Breast epithelium (tissue), 3 donors: ENCODE data around the gene COL5A1.

Experiments used
- POLR2A ChIP-seq: fragments of 450-650 bp; IDR thresholded peaks from one replicate; pipeline ENCODE4 v1.6.1; 2016; ENCODE audit warnings: antibody characterized with exemption, mild to moderate bottlenecking, moderate library complexity
- POLR2AphosphoS5 ChIP-seq, 3 donors: sonication (generic); formaldehyde crosslinking; IDR thresholded peaks; one replicate each; pipeline ENCODE4 v1.6.1; 2017; ENCODE audit warnings: antibody characterized with exemption in 3 of 3
- TF ChIP-seq, protein P1 (sequence below), 3 donors: fragments of 450-650 bp; IDR thresholded peaks; one replicate each; pipeline ENCODE4 v1.5.1; 2016 to 2017; ENCODE audit warnings: antibody characterized with exemption in 3 of 3, mild to moderate bottlenecking in 3 of 3, moderate library complexity in 3 of 3

DNA sequence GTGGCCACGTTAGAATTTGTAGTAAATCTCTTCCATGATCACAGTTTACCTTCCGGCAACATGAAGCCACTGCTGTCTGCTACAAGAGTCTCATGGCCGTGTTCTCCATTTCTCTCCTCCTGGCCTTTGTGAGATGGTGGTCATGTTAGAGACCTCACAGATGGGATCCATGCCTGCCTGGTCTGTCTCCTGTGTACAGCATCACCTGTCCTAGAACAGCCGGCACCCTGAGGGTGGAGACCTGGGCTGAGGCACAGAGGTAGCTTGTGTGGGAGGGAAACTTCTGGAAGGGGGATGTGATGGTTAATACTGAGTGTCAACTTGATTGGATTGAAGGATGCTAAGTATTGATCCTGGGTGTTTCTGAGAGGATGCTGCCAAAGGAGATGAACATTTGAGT, 235.9 kb downstream of the COL5A1 start:
- TF ChIP-seq, protein P1, sequence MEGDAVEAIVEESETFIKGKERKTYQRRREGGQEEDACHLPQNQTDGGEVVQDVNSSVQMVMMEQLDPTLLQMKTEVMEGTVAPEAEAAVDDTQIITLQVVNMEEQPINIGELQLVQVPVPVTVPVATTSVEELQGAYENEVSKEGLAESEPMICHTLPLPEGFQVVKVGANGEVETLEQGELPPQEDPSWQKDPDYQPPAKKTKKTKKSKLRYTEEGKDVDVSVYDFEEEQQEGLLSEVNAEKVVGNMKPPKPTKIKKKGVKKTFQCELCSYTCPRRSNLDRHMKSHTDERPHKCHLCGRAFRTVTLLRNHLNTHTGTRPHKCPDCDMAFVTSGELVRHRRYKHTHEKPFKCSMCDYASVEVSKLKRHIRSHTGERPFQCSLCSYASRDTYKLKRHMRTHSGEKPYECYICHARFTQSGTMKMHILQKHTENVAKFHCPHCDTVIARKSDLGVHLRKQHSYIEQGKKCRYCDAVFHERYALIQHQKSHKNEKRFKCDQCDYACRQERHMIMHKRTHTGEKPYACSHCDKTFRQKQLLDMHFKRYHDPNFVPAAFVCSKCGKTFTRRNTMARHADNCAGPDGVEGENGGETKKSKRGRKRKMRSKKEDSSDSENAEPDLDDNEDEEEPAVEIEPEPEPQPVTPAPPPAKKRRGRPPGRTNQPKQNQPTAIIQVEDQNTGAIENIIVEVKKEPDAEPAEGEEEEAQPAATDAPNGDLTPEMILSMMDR (IDR thresholded peaks at IDR 0.05) = no peak
- no peak for TF ChIP-seq POLR2A
- no peak for TF ChIP-seq POLR2AphosphoS5 (IDR thresholded peaks at IDR 0.05)
